Esophagus squamous epithelium (tissue), 5 donors: Measurements from ENCODE around the gene ATP11B. TPM values are rescaled to one million over a fixed set of nuclear protein-coding genes. Genes with fewer than 3 reads are reported as not detected.
"Not testable (repeated sequence)": the region's sequence is repeated elsewhere in the genome, so short reads cannot be mapped to it uniquely, and the experiment has no call there.

ENCODE experiments used
- DNase-seq: peaks from one replicate; lab custom pipeline; 2025; lab: John Stamatoyannopoulos, UW
- H3K27ac ChIP-seq, 4 donors: fragments of 200-600 bp; sonication (generic); one replicate each; pipeline ENCODE4 v1.5.1; 2016 to 2019; ENCODE audit warnings: mild to moderate bottlenecking in 1 of 4
- H3K27me3 ChIP-seq, 4 donors: fragments of 200-600 bp; sonication (generic); 1 replicate in 3 of 4; 2 replicates in 1 of 4; pipeline versions ENCODE4 v1.5.1 to v1.6.0; 2017 to 2021; ENCODE audit warnings: antibody characterized with exemption in 1 of 4
- H3K36me3 ChIP-seq, 3 donors: fragments of 200-600 bp; sonication (generic); one replicate each; pipeline ENCODE4 v1.5.1; 2016 to 2019
- H3K4me1 ChIP-seq, 3 donors: fragments of 200-600 bp; sonication (generic); one replicate each; pipeline ENCODE4 v1.5.1; 2017 to 2019
- H3K4me3 ChIP-seq, 4 donors: fragments of 200-600 bp; sonication (generic); 1 replicate in 3 of 4; 2 replicates in 1 of 4; pipeline ENCODE4 v1.5.1; 2016 to 2019; ENCODE audit warnings: mild to moderate bottlenecking in 2 of 4, moderate library complexity in 1 of 4
- H3K9me3 ChIP-seq, 3 donors: fragments of 200-600 bp; sonication (generic); one replicate each; pipeline ENCODE4 v1.5.1; 2016 to 2019
- POLR2A ChIP-seq, 4 donors: fragments of 450-650 bp; IDR thresholded peaks; one replicate each; pipeline ENCODE4 v1.6.1; 2017; ENCODE audit warnings: antibody characterized with exemption in 4 of 4, mild to moderate bottlenecking in 4 of 4, moderate library complexity in 3 of 4
- WGBS, 2 donors: methylation state at CpG; one replicate each; pipeline ENCODE4 v1.1.5; 2018; 5-methylcytosine and 5-hydroxymethylcytosine counted together
- intact Hi-C: fragments of 100-400 bp; cut with DNase I; formaldehyde crosslinking; loops from one replicate; pipeline ENCODE4 v1.15.0; 2022
- total RNA-seq, 4 donors: library from RNA; depleted of rRNA; stranded (reverse); fragments of >200 nt; gene quantifications; one replicate each; pipeline ENCODE4 v1.1.0, GENCODE V29; 2016
- TF ChIP-seq, protein P1 (sequence below), 6 experiments: fragments of 450-650 bp in 4 of 6; fragments of 200-600 bp in 2 of 6; sonication (generic) in 2 of 6; IDR thresholded peaks; one replicate each; pipeline ENCODE4 v1.5.1; 2016 to 2019; ENCODE audit warnings: antibody characterized with exemption in 6 of 6, mild to moderate bottlenecking in 4 of 6, moderate library complexity in 4 of 6
- donor health status: DM: yes; HTN: yes; CAD: no.

ATP11B gene
- total RNA-seq, 4 donors from 2014 or later, result 73.3 to 202 (median 132) TPM

DNA sequence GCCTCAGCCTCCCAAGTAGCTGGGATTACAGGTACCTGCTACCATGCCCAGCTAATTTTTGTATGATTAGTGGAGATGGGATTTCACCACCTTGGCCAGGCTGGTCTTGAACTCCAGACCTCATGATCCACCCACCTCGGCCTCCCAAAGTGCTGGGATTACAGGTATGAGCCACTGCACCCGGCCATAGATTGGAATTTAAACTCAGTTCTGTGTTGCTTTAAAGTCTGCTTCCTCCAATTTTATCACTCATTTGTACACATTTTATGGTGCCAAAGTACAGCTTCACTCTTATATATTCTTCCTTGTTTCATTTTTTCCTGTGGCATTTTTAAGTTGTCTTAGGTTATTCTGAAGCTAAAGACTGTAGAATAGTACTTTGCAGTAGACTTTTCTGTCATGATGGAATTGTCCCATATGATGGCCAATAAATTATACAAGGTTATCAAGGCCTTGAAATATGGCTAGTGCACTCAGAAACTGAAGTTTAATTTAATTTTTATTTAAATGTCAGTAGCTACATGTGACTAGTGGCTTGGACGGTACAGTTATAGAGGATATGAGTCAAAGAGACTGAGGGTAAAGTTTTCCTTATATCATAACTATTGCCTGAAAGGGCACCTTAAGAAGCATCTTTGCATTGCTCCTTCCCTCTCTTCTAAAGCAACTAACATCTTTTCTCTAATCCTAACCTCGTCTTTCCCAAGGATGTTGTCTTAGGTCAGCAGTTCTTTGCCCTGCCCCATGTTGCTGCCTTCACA, 28.1 kb downstream of the ATP11B start:
- H3K27me3 ChIP-seq, result no peaks in the 10 kb centered on the region
- TF ChIP-seq, protein P1, sequence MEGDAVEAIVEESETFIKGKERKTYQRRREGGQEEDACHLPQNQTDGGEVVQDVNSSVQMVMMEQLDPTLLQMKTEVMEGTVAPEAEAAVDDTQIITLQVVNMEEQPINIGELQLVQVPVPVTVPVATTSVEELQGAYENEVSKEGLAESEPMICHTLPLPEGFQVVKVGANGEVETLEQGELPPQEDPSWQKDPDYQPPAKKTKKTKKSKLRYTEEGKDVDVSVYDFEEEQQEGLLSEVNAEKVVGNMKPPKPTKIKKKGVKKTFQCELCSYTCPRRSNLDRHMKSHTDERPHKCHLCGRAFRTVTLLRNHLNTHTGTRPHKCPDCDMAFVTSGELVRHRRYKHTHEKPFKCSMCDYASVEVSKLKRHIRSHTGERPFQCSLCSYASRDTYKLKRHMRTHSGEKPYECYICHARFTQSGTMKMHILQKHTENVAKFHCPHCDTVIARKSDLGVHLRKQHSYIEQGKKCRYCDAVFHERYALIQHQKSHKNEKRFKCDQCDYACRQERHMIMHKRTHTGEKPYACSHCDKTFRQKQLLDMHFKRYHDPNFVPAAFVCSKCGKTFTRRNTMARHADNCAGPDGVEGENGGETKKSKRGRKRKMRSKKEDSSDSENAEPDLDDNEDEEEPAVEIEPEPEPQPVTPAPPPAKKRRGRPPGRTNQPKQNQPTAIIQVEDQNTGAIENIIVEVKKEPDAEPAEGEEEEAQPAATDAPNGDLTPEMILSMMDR (IDR thresholded peaks at IDR 0.05), result no peak
- TF ChIP-seq POLR2A (IDR thresholded peaks at IDR 0.05), result no peak
- no peak overlapping the region for H3K4me3 ChIP-seq
- H3K4me1 ChIP-seq, result peaks cover 0 to 3% (median 3%) of the 10 kb centered on the region in 3 donors
- no peak for DNase-seq
- H3K9me3 ChIP-seq, result no peaks in the 10 kb centered on the region
- intact Hi-C loops, result no loop called here
- peaks cover 0 to 48% (median 4%) of the 10 kb centered on the region in 3 donors for H3K36me3 ChIP-seq
- H3K27ac ChIP-seq, result no peak overlapping the region
- WGBS, 2 donors, result 94 to 95% methylated on average over 4 of the region's 4 CpGs

GRCh38 chr3:182822260-182822659, 29.0 kb downstream of the ATP11B start:
- H3K9me3 ChIP-seq, intact Hi-C loops, H3K27ac ChIP-seq, DNase-seq, H3K4me1 ChIP-seq, H3K4me3 ChIP-seq, H3K27me3 ChIP-seq: not testable (repeated sequence)
- H3K36me3 ChIP-seq, result peaks cover 0 to 57% (median 4%) of the 10 kb centered on the region in 3 donors
- 91 to 94% methylated on average over 5 of the region's 5 CpGs for WGBS, 2 donors

GRCh38 chr3:182824957-182825356, 31.7 kb downstream of the ATP11B start:
- H3K36me3 ChIP-seq, result peaks cover 0 to 68% (median 4%) of the 10 kb centered on the region in 3 donors
- DNase-seq, result no peak
- intact Hi-C loops, result no loop called here
- no peaks in the 10 kb centered on the region for H3K27me3 ChIP-seq
- no peaks in the 10 kb centered on the region for H3K9me3 ChIP-seq
- no peak overlapping the region for H3K4me3 ChIP-seq
- H3K4me1 ChIP-seq, result peaks cover 0 to 3% (median 0%) of the 10 kb centered on the region in 3 donors
- no peak for TF ChIP-seq POLR2A (IDR thresholded peaks at IDR 0.05)
- TF ChIP-seq, protein P1 (IDR thresholded peaks at IDR 0.05), result no peak
- no peak overlapping the region for H3K27ac ChIP-seq

GRCh38 chr3:182829761-182830405, 36.6 kb downstream of the ATP11B start:
- no peak overlapping the region for H3K4me3 ChIP-seq
- H3K36me3 ChIP-seq, result peaks cover 0 to 79% (median 5%) of the 10 kb centered on the region in 3 donors
- DNase-seq, result no peak
- no peaks in the 10 kb centered on the region for H3K27me3 ChIP-seq
- peaks cover 0 to 3% (median 0%) of the 10 kb centered on the region in 3 donors for H3K4me1 ChIP-seq
- H3K27ac ChIP-seq, result no peak overlapping the region
- intact Hi-C loops, result loop anchor here (10.0 kb wide), 1 partner anchor 115 kb away; no protein-coding TSS in a partner anchor
- H3K9me3 ChIP-seq, result no peaks in the 10 kb centered on the region
- 81 to 82% methylated on average over 4 of the region's 4 CpGs for WGBS, 2 donors
- TF ChIP-seq, protein P1 (IDR thresholded peaks at IDR 0.05), result no peak
- no peak for TF ChIP-seq POLR2A (IDR thresholded peaks at IDR 0.05)

- WGBS, 2 donors, result 36 to 41% methylated on average over 3 of the region's 3 CpGs
- TF ChIP-seq, protein P1 (IDR thresholded peaks at IDR 0.05), result peak in 4 of 6 experiments; percentile 16 to 52 (median 42)
- no peak for TF ChIP-seq POLR2A (IDR thresholded peaks at IDR 0.05)
- peaks cover 0 to 94% (median 5%) of the 10 kb centered on the region in 3 donors for H3K36me3 ChIP-seq
Observed at GRCh38 chr3:182837855-182838454, 44.7 kb downstream of the ATP11B start.

More at GRCh38 chr3:182837855-182838454, 44.7 kb downstream of the ATP11B start:
- DNase-seq, result no peak
- no peaks in the 10 kb centered on the region for H3K4me1 ChIP-seq
- intact Hi-C loops, result loop anchor here (10.0 kb wide), 1 partner anchor 123 kb away; no protein-coding TSS in a partner anchor
- H3K9me3 ChIP-seq, result no peaks in the 10 kb centered on the region
- no peaks in the 10 kb centered on the region for H3K27me3 ChIP-seq
- no peak overlapping the region for H3K4me3 ChIP-seq
- no peak overlapping the region for H3K27ac ChIP-seq
